K562 (cell line): ENCODE data around the gene GMDS. TPM values are rescaled to one million over a fixed set of nuclear protein-coding genes. Genes with fewer than 3 reads are reported as not detected.

Source experiments
- ATAC-seq: fragments of 200-7000 bp; cut with Tn5 transposase; 3 replicates; pipeline ENCODE4 v1.9.1; 2020; ENCODE audit warnings: moderate library complexity
- BruUV-seq: library from RNA; stranded (reverse); fragments of 400-500 nt; replicated peaks from 2 replicates; lab custom pipeline; 2021; lab: Mats Ljungman, UMichigan
- CTCF ChIA-PET: fragments of 300-600 bp; formaldehyde crosslinking; extraction: SDS; loops from one replicate; lab custom pipeline; 2021; ENCODE audit warnings: low intra/inter-chr PET ratio; lab: Yijun Ruan, JAX
- POLR2A ChIA-PET: fragments of 300-600, 350-650 bp; sonication (Branson Sonifier 250); formaldehyde crosslinking; extraction: SDS; loops from one replicate; lab custom pipeline; 2021; ENCODE audit warnings: antibody characterized with exemption, inconsistent platforms; lab: Yijun Ruan, JAX
- DNase-seq, 4 experiments: peaks; one replicate each; pipeline versions ENCODE4 v3.0.0 to v3.0.0-alpha.2; 2011 to 2018; ENCODE audit warnings: low spot score in 3 of 4, mixed read lengths in 3 of 4; ENCODE audit errors: extremely low read depth in 1 of 4
- FAIRE-seq: peaks from 2 replicates; lab custom pipeline; 2011; peaks lifted over from hg19 to GRCh38; lab: Jason Lieb, UNC
- H2AFZ ChIP-seq: 2 replicates; pipeline ENCODE4 v1.6.0; 2011; ENCODE audit warnings: low read depth, low read length, control low read depth, inconsistent platforms
- H3K27ac ChIP-seq: fragments of 200-600 bp; 3 replicates; pipeline ENCODE4 v1.8.0; 2011; ENCODE audit warnings: low read depth, mild to moderate bottlenecking, control low read depth, inconsistent platforms, low read length, moderate library complexity, mixed read lengths; ENCODE audit errors: extremely low read depth
- H3K27me3 ChIP-seq, 2 experiments: fragments of 300-600 bp in 1 of 2; 2 replicates in 1 of 2; 3 replicates in 1 of 2; pipeline versions ENCODE4 v1.6.0 to v1.8.0; 2011; ENCODE audit warnings: inconsistent platforms in 2 of 2, low read length in 2 of 2, mild to moderate bottlenecking in 1 of 2, mixed read lengths in 1 of 2, moderate library complexity in 1 of 2; ENCODE audit not compliant: control insufficient read depth in 2 of 2, insufficient read depth in 2 of 2
- H3K36me3 ChIP-seq: fragments of 300-600 bp; 3 replicates; pipeline ENCODE4 v1.8.0; 2011; ENCODE audit warnings: mild to moderate bottlenecking, low read length, inconsistent platforms; ENCODE audit not compliant: control insufficient read depth, insufficient read depth
- H3K4me1 ChIP-seq, 2 experiments: fragments of 200-600 bp in 1 of 2; replicated peaks in 1 of 2; 2 replicates in 1 of 2; 3 replicates in 1 of 2; pipeline versions ENCODE4 v1.5.1 to v1.8.0; 2011; ENCODE audit warnings: inconsistent platforms in 2 of 2, low read length in 2 of 2, mild to moderate bottlenecking in 1 of 2, mixed read lengths in 1 of 2, moderate library complexity in 1 of 2; ENCODE audit not compliant: control insufficient read depth in 2 of 2, insufficient read depth in 2 of 2
- H3K4me2 ChIP-seq: 2 replicates; pipeline ENCODE4 v1.6.1; 2011; ENCODE audit warnings: low read length, control low read depth, inconsistent platforms, mixed read lengths; ENCODE audit not compliant: insufficient read depth
- H3K4me3 ChIP-seq: fragments of 200-600 bp; sonication (generic), shearing (Covaris generic); 2 replicates; pipeline ENCODE4 v1.5.1; 2016; ENCODE audit warnings: control low read depth, inconsistent platforms
- H3K79me2 ChIP-seq: fragments of 200-600 bp; 3 replicates; pipeline ENCODE4 v1.8.0; 2011; ENCODE audit warnings: low read length, inconsistent platforms; ENCODE audit not compliant: control insufficient read depth, insufficient read depth
- H3K9ac ChIP-seq, 2 experiments: 2 replicates each; pipeline versions ENCODE4 v1.6.0 to v1.6.1; 2011; ENCODE audit warnings: low read depth in 2 of 2, low read length in 2 of 2, control low read depth in 1 of 2, inconsistent platforms in 1 of 2, mild to moderate bottlenecking in 1 of 2, mixed read lengths in 1 of 2; ENCODE audit not compliant: insufficient read depth in 1 of 2
- H3K9me1 ChIP-seq: one replicate; pipeline ENCODE4 v1.6.0; 2011; ENCODE audit warnings: inconsistent platforms, mild to moderate bottlenecking, low read length, moderate library complexity; ENCODE audit not compliant: control insufficient read depth, insufficient read depth
- H3K9me3 ChIP-seq: replicated peaks from 2 replicates; pipeline ENCODE4 v1.5.1; 2011; ENCODE audit warnings: low read depth, low read length, inconsistent platforms; ENCODE audit not compliant: control insufficient read depth, insufficient read depth
- H4K20me1 ChIP-seq: replicated peaks from 2 replicates; pipeline ENCODE4 v1.6.1; 2011; ENCODE audit warnings: low read length, inconsistent platforms, mixed read lengths; ENCODE audit not compliant: control insufficient read depth, insufficient read depth
- IFI16 ChIP-seq: fragments of 250-450 bp; sonication (Bioruptor Pico); IDR thresholded peaks from 2 replicates; pipeline ENCODE4 v2.1.2; 2022; ENCODE audit warnings: mild to moderate bottlenecking, inconsistent platforms
- NR2F6 ChIP-seq: fragments of 450-650 bp; formaldehyde crosslinking; IDR thresholded peaks from 2 replicates; pipeline ENCODE4 v1.4.0; 2020; ENCODE audit warnings: mild to moderate bottlenecking
- PHB2 ChIP-seq: fragments of 450-650 bp; IDR thresholded peaks from 2 replicates; pipeline ENCODE4 v1.6.1; 2017; ENCODE audit warnings: low read depth
- TBP ChIP-seq: optimal IDR thresholded peaks from 2 replicates; pipeline ENCODE3; 2011; ENCODE audit warnings: low read depth, low read length, improper control_type of control experiment
- ZNF12 ChIP-seq: sonication (generic); formaldehyde crosslinking; IDR thresholded peaks from 2 replicates; pipeline ENCODE4 v1.4.0; 2020; ENCODE audit warnings: mild to moderate bottlenecking, missing genetic modification reagents
- ZNF282 ChIP-seq: sonication (generic); formaldehyde crosslinking; IDR thresholded peaks from 2 replicates; pipeline ENCODE4 v1.8.1; 2023; ENCODE audit warnings: missing genetic modification reagents
- ZNF764 ChIP-seq: fragments of 250-450 bp; sonication (Bioruptor Pico); IDR thresholded peaks from 2 replicates; pipeline ENCODE4 v1.4.0; 2020; ENCODE audit warnings: low read depth, mild to moderate bottlenecking, moderate library complexity
- WGBS: fragments of 100-300 bp; shearing (Covaris generic); methylation state at CpG from one replicate; pipeline ENCODE4 v1.1.6; 2016; ENCODE audit warnings: low coverage, mixed read lengths; ENCODE audit not compliant: insufficient coverage; ENCODE audit errors: missing lambda C conversion rate; 5-methylcytosine and 5-hydroxymethylcytosine counted together
- in situ Hi-C: fragments of 300-500 bp; cut with MboI; formaldehyde crosslinking; loops from 4 replicates; pipeline ENCODE4 v1.15.0; 2018; ENCODE audit warnings: inconsistent platforms, mixed read lengths
- intact Hi-C: fragments of 100-400 bp; cut with micrococcal nuclease; formaldehyde crosslinking; loops from 2 replicates; pipeline ENCODE4 v1.14.2; 2022
- polyA plus RNA-seq, 8 experiments: library from polyadenylated mRNA; depleted of rRNA in 4 of 8; stranded (reverse) in 5 of 8; unstranded in 3 of 8; fragments of >200 nt; fragmentation: Nextera tagmentation in 2 of 8; fragmentation: Illumina TruSeq in 1 of 8; extraction: Ambion mirVana in 2 of 8; extraction: Trizol in 1 of 8; gene quantifications; 2 replicates each; pipeline versions ENCODE4 v1.2.1 to v1.2.3, GENCODE V29; 2011 to 2014; ENCODE audit warnings: inconsistent platforms in 1 of 8, missing spikeins in 1 of 8
- total RNA-seq, 7 experiments: library from RNA; depleted of rRNA in 6 of 7; stranded (reverse); fragments of >200 nt in 6 of 7; fragmentation: Illumina TruSeq in 2 of 7; extraction: Trizol in 2 of 7; gene quantifications; 2 replicates each; pipeline versions ENCODE4 v1.2.1 to v1.2.3, GENCODE V29; 2011 to 2021; ENCODE audit warnings: low replicate concordance in 1 of 7
- TF ChIP-seq, protein P1 (sequence below): fragments of 450-650 bp; IDR thresholded peaks from 2 replicates; pipeline ENCODE4 v1.6.1; 2016; ENCODE audit warnings: low read depth
- TF ChIP-seq, protein P2 (sequence below), 2 experiments: fragments of 450-650 bp; IDR thresholded peaks; 2 replicates each; pipeline ENCODE4 v1.6.1; 2018; ENCODE audit warnings: mild to moderate bottlenecking in 2 of 2, low read depth in 1 of 2; ENCODE audit not compliant: partially characterized antibody in 2 of 2

The GMDS gene
- total and polyA plus RNA-seq, 9 of the 15 experiments (the other 6 are each of a cell fraction or from before 2014, with no cell fraction given): 0.48 to 31.8 (median 13.4) TPM

DNA sequence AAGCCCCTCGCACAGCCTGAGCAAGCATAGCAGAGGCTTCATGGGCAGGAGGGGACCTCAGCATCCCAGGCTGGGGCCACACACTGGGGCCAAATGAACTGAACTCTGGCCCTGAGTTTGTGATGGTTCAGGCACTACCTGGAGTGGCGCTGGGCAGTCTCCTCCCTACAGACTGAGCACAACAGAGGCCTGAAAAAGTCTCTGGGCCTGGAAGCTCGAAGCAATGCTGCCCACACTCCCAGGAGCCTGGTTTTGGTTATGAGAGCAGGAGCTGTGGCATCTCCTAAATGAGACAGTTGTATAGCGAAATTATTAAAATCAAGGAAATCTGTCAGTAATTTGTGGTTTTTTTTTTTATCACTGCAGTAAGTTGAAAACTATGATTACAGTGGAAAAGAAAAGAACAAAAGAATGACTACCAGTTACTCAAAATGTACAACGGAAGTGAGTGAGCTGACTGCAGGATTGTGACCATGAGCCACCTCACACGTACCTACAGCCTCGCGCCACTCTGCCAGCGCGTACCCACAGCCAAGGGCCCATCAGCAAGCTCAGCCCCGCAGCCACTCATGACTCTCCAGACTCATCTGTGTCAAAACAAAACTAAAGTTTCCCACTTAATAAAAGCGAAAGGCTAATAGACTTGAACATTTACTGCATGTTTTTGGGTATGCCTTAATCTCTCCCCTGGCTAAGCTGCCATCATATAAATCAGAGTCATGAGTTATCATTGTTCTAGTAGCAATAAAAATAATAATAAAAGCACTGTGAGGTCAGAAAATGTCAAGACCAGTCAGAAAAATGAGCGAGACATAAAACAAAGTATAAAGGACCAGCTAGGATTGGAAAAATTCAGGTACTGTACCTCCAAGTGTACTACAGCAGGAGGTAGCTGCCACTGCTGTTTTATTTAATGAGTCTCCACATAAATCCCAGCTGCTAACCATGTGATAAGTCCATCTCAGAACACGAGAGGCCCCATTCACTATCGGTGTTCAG lies 458.7 kb downstream of the GMDS start:
- Histone ChIP-seq H3K4me2 (no peak overlapping the region), H2AFZ (no peak overlapping the region), H3K79me2 (no peaks in the 10 kb centered on the region), H3K9me3 (no peaks in the 10 kb centered on the region), H3K36me3 (no peaks in the 10 kb centered on the region), H3K27ac (no peak overlapping the region), H3K9ac (no peak overlapping the region), H4K20me1 (no peaks in the 10 kb centered on the region), H3K27me3 (peaks cover 0 to 5% of the 10 kb centered on the region in 2 experiments; a peak in 1 of 5 replicates), H3K4me3 (no peak overlapping the region), H3K4me1 (peaks cover 3 to 13% of the 10 kb centered on the region in 2 experiments; a peak in 3 of 5 replicates), H3K9me1 (no peaks in the 10 kb centered on the region)
- 29% methylated on average over 15 of the region's 15 CpGs for WGBS
- ATAC-seq: no peak
- FAIRE-seq: no peak
- in situ Hi-C loops: no loop called here
- POLR2A ChIA-PET: interaction anchor here (0.7 kb wide), 1 partner anchor 28 kb away, joined by 3 read pairs; no protein-coding TSS in a partner anchor
- intact Hi-C loops: no loop called here
- BruUV-seq: no TSS peak
- no peak for DNase-seq
- CTCF ChIA-PET: no interaction called here
- TF ChIP-seq ZNF282 (CRISPR knock-in tag) (no peak), ZNF764 (no peak), TBP (no peak), PHB2 (no peak), ZNF12 (no peak), NR2F6 (CRISPR knock-in tag) (no peak), IFI16 (CRISPR knock-in tag) (no peak)
- TF ChIP-seq, protein P1, sequence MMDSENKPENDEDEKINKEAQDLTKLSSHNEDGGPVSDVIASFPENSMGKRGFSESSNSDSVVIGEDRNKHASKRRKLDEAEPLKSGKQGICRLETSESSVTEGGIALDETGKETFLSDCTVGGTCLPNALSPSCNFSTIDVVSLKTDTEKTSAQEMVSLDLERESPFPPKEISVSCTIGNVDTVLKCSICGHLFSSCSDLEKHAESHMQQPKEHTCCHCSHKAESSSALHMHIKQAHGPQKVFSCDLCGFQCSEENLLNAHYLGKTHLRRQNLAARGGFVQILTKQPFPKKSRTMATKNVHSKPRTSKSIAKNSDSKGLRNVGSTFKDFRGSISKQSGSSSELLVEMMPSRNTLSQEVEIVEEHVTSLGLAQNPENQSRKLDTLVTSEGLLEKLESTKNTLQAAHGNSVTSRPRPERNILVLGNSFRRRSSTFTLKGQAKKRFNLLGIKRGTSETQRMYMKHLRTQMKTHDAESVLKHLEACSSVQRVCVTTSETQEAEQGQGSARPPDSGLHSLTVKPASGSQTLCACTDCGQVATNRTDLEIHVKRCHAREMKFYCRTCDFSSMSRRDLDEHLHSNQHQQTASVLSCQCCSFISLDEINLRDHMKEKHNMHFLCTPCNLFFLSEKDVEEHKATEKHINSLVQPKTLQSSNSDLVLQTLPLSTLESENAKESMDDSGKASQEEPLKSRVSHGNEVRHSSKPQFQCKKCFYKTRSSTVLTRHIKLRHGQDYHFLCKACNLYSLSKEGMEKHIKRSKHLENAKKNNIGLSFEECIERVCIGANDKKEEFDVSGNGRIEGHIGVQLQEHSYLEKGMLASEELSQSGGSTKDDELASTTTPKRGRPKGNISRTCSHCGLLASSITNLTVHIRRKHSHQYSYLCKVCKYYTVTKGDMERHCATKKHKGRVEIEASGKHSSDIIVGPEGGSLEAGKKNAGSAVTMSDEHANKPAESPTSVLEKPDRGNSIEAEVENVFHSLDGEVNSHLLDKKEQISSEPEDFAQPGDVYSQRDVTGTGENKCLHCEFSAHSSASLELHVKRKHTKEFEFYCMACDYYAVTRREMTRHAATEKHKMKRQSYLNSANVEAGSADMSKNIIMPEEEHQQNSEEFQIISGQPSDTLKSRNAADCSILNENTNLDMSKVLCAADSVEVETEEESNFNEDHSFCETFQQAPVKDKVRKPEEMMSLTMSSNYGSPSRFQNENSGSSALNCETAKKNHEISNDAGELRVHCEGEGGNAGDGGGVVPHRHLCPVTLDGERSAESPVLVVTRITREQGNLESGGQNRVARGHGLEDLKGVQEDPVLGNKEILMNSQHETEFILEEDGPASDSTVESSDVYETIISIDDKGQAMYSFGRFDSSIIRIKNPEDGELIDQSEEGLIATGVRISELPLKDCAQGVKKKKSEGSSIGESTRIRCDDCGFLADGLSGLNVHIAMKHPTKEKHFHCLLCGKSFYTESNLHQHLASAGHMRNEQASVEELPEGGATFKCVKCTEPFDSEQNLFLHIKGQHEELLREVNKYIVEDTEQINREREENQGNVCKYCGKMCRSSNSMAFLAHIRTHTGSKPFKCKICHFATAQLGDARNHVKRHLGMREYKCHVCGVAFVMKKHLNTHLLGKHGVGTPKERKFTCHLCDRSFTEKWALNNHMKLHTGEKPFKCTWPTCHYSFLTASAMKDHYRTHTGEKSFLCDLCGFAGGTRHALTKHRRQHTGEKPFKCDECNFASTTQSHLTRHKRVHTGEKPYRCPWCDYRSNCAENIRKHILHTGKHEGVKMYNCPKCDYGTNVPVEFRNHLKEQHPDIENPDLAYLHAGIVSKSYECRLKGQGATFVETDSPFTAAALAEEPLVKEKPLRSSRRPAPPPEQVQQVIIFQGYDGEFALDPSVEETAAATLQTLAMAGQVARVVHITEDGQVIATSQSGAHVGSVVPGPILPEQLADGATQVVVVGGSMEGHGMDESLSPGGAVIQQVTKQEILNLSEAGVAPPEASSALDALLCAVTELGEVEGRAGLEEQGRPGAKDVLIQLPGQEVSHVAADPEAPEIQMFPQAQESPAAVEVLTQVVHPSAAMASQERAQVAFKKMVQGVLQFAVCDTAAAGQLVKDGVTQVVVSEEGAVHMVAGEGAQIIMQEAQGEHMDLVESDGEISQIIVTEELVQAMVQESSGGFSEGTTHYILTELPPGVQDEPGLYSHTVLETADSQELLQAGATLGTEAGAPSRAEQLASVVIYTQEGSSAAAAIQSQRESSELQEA: no peak
- TF ChIP-seq, protein P2, sequence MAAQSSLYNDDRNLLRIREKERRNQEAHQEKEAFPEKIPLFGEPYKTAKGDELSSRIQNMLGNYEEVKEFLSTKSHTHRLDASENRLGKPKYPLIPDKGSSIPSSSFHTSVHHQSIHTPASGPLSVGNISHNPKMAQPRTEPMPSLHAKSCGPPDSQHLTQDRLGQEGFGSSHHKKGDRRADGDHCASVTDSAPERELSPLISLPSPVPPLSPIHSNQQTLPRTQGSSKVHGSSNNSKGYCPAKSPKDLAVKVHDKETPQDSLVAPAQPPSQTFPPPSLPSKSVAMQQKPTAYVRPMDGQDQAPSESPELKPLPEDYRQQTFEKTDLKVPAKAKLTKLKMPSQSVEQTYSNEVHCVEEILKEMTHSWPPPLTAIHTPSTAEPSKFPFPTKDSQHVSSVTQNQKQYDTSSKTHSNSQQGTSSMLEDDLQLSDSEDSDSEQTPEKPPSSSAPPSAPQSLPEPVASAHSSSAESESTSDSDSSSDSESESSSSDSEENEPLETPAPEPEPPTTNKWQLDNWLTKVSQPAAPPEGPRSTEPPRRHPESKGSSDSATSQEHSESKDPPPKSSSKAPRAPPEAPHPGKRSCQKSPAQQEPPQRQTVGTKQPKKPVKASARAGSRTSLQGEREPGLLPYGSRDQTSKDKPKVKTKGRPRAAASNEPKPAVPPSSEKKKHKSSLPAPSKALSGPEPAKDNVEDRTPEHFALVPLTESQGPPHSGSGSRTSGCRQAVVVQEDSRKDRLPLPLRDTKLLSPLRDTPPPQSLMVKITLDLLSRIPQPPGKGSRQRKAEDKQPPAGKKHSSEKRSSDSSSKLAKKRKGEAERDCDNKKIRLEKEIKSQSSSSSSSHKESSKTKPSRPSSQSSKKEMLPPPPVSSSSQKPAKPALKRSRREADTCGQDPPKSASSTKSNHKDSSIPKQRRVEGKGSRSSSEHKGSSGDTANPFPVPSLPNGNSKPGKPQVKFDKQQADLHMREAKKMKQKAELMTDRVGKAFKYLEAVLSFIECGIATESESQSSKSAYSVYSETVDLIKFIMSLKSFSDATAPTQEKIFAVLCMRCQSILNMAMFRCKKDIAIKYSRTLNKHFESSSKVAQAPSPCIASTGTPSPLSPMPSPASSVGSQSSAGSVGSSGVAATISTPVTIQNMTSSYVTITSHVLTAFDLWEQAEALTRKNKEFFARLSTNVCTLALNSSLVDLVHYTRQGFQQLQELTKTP (IDR thresholded peaks at IDR 0.05; ENCODE audit: low read depth in 1 of 2, partially characterized antibody in 2 of 2): no peak
